IMR-90 (cell line): Measurements from ENCODE around the gene RAPGEF2. TPM values are rescaled to one million over a fixed set of nuclear protein-coding genes. Genes with fewer than 3 reads are reported as not detected.

Experiments
- ATAC-seq: fragments of 200-7000 bp; cut with Tn5 transposase; 2 replicates; pipeline ENCODE4 v1.9.1; 2020; ENCODE audit warnings: low read depth, mild to moderate bottlenecking, moderate library complexity
- BruUV-seq: library from RNA; stranded (reverse); fragments of 400-500 nt; replicated peaks from 2 replicates; lab custom pipeline; 2021; lab: Mats Ljungman, UMichigan
- CTCF ChIA-PET: fragments of 300-600 bp; formaldehyde crosslinking; extraction: SDS; loops from one replicate; lab custom pipeline; 2021; ENCODE audit warnings: antibody characterized with exemption; lab: Yijun Ruan, JAX
- POLR2A ChIA-PET: fragments of 300-600 bp; sonication (Branson Sonifier 250); formaldehyde crosslinking; loops from one replicate; lab custom pipeline; 2022; ENCODE audit warnings: antibody characterized with exemption; ENCODE audit not compliant: unreplicated experiment; lab: Charles Lee
- DNase-seq: peaks from one replicate; pipeline ENCODE4 v3.0.0; 2013
- H2AFZ ChIP-seq: replicated peaks from 2 replicates; pipeline ENCODE3; 2013; ENCODE audit warnings: low read length, mild to moderate bottlenecking; ENCODE audit not compliant: poor library complexity
- H2AK5ac ChIP-seq: 2 replicates; pipeline ENCODE4 v1.6.1; 2013; ENCODE audit warnings: low read depth, low read length, inconsistent platforms
- H2AK9ac ChIP-seq: replicated peaks from 2 replicates; pipeline ENCODE3; 2013; ENCODE audit warnings: mild to moderate bottlenecking, low read depth, low read length, moderate library complexity; ENCODE audit not compliant: poor library complexity
- H2BK120ac ChIP-seq: 2 replicates; pipeline ENCODE4 v1.6.1; 2013; ENCODE audit warnings: low read depth, low read length, inconsistent platforms
- H2BK15ac ChIP-seq: 3 replicates; pipeline ENCODE4 v1.6.1; 2013; ENCODE audit warnings: low read depth, low read length, inconsistent platforms
- H2BK20ac ChIP-seq: 2 replicates; pipeline ENCODE4 v1.6.1; 2013; ENCODE audit warnings: low read depth, mild to moderate bottlenecking, inconsistent platforms, low read length, moderate library complexity
- H2BK5ac ChIP-seq: 2 replicates; pipeline ENCODE4 v1.6.1; 2013; ENCODE audit warnings: mild to moderate bottlenecking, low read depth, low read length, inconsistent platforms; ENCODE audit not compliant: poor library complexity, severe bottlenecking
- H3K14ac ChIP-seq: replicated peaks from 2 replicates; pipeline ENCODE4 v1.6.1; 2013; ENCODE audit warnings: low read depth, low read length, inconsistent platforms
- H3K18ac ChIP-seq: 2 replicates; pipeline ENCODE4 v1.6.1; 2013; ENCODE audit warnings: low read depth, low read length, control low read depth
- H3K23ac ChIP-seq: 2 replicates; pipeline ENCODE4 v1.6.1; 2013; ENCODE audit warnings: low read depth, low read length, inconsistent platforms
- H3K27ac ChIP-seq: 2 replicates; pipeline ENCODE4 v1.5.1; 2013; ENCODE audit warnings: mild to moderate bottlenecking, control low read depth, low read length; ENCODE audit not compliant: insufficient read depth
- H3K27me3 ChIP-seq: 2 replicates; pipeline ENCODE4 v1.6.1; 2013; ENCODE audit warnings: low read length; ENCODE audit not compliant: control insufficient read depth, insufficient read depth
- H3K36me3 ChIP-seq: 2 replicates; pipeline ENCODE4 v1.6.1; 2013; ENCODE audit warnings: low read length, mixed read lengths; ENCODE audit not compliant: control insufficient read depth, insufficient read depth
- H3K4ac ChIP-seq: 2 replicates; pipeline ENCODE4 v1.6.1; 2013; ENCODE audit warnings: low read depth, low read length, inconsistent platforms
- H3K4me1 ChIP-seq: 2 replicates; pipeline ENCODE4 v1.6.1; 2013; ENCODE audit warnings: low read length, mixed read lengths; ENCODE audit not compliant: control insufficient read depth, insufficient read depth
- H3K4me2 ChIP-seq: 2 replicates; pipeline ENCODE4 v1.6.1; 2013; ENCODE audit warnings: low read depth, mild to moderate bottlenecking, control low read depth, low read length, moderate library complexity
- H3K4me3 ChIP-seq: 2 replicates; pipeline ENCODE4 v1.5.1; 2013; ENCODE audit warnings: low read depth, mild to moderate bottlenecking, control low read depth, low read length, moderate library complexity; ENCODE audit not compliant: insufficient read depth
- H3K56ac ChIP-seq: 2 replicates; pipeline ENCODE4 v1.6.1; 2013; ENCODE audit warnings: low read length, inconsistent platforms; ENCODE audit not compliant: insufficient read depth; ENCODE audit errors: extremely low read depth
- H3K79me1 ChIP-seq, 2 experiments: 2 replicates each; pipeline ENCODE4 v1.6.1; 2013; ENCODE audit warnings: low read length in 2 of 2, inconsistent platforms in 1 of 2, low read depth in 1 of 2
- H3K9ac ChIP-seq: 2 replicates; pipeline ENCODE4 v1.6.1; 2013; ENCODE audit warnings: low read depth, low read length, control low read depth
- H3K9me1 ChIP-seq: 2 replicates; pipeline ENCODE4 v1.6.1; 2013; ENCODE audit warnings: low read length, inconsistent platforms; ENCODE audit not compliant: insufficient read depth
- H3K9me3 ChIP-seq: 2 replicates; pipeline ENCODE4 v1.6.1; 2013; ENCODE audit warnings: low read length; ENCODE audit not compliant: control insufficient read depth, insufficient read depth
- H4K20me1 ChIP-seq: 2 replicates; pipeline ENCODE4 v1.6.1; 2013; ENCODE audit warnings: low read length, inconsistent platforms; ENCODE audit not compliant: insufficient read depth
- H4K5ac ChIP-seq: 2 replicates; pipeline ENCODE4 v1.6.1; 2013; ENCODE audit warnings: mild to moderate bottlenecking, low read depth, low read length, control low read depth
- H4K8ac ChIP-seq, 2 experiments: 2 replicates each; pipeline ENCODE4 v1.6.1; 2013; ENCODE audit warnings: low read depth in 2 of 2, low read length in 2 of 2, control low read depth in 1 of 2, inconsistent platforms in 1 of 2
- H4K91ac ChIP-seq: 2 replicates; pipeline ENCODE4 v1.6.1; 2013; ENCODE audit warnings: low read depth, low read length, inconsistent platforms; ENCODE audit not compliant: insufficient read depth
- USF2 ChIP-seq: fragments of 150-350 bp; IDR thresholded peaks from 2 replicates; pipeline ENCODE4 v1.6.1; 2017; ENCODE audit warnings: mild to moderate bottlenecking, antibody characterized with exemption, low read length, low read depth
- WGBS, 2 experiments: methylation state at CpG; one replicate each; pipeline versions ENCODE4 v1.1.5 to v1.1.7; 2013; ENCODE audit warnings: missing lambda C conversion rate in 2 of 2; ENCODE audit not compliant: insufficient read length in 1 of 2; ENCODE audit errors: extremely low coverage in 2 of 2; 5-methylcytosine and 5-hydroxymethylcytosine counted together
- dilution Hi-C: fragments of 300-500 bp; cut with HindIII; formaldehyde crosslinking; loops from one replicate; pipeline ENCODE4 v1.14.3; 2018; ENCODE audit warnings: low sequenced_read_pairs; ENCODE audit not compliant: unreplicated experiment
- in situ Hi-C: fragments of 300-500 bp; cut with MboI; formaldehyde crosslinking; loops from 3 replicates; pipeline ENCODE4 v1.14.3; 2019; ENCODE audit warnings: low sequenced_read_pairs, inconsistent platforms, mixed read lengths
- intact Hi-C: fragments of 100-400 bp; cut with micrococcal nuclease; formaldehyde crosslinking; loops from 2 replicates; pipeline ENCODE4 v1.10.0; 2022
- polyA plus RNA-seq, 3 experiments: library from polyadenylated mRNA; depleted of rRNA; stranded (reverse); fragments of >200 nt; gene quantifications; 2 replicates each; pipeline ENCODE4 v1.2.3, GENCODE V29; 2012; ENCODE audit warnings: low replicate concordance in 1 of 3
- total RNA-seq: library from RNA; depleted of rRNA; stranded (reverse); fragments of >200 nt; gene quantifications from 2 replicates; pipeline ENCODE4 v1.2.3, GENCODE V29; 2012

RAPGEF2 gene
- total and polyA plus RNA-seq, 2 of the 4 experiments (the other 2 are of a cell fraction) = 27.6 to 109 TPM

- Histone ChIP-seq H2BK120ac (no peak overlapping the region), H3K27me3 (no peaks in the 10 kb centered on the region), H3K9ac (no peak overlapping the region), H2BK15ac (no peak overlapping the region), H3K4ac (no peak overlapping the region), H3K36me3 (no peaks in the 10 kb centered on the region), H3K56ac (no peak overlapping the region), H3K23ac (no peak overlapping the region), H4K91ac (no peak overlapping the region), H2AFZ (no peak overlapping the region), H4K5ac (no peak overlapping the region), H2BK5ac (no peak overlapping the region), H4K20me1 (no peaks in the 10 kb centered on the region), H2AK5ac (no peak overlapping the region), H3K4me1 (no peaks in the 10 kb centered on the region), H4K8ac (no peak overlapping the region), H3K14ac (no peak overlapping the region), H3K9me3 (no peaks in the 10 kb centered on the region), H3K4me3 (no peak overlapping the region), H3K27ac (no peak overlapping the region), H3K18ac (no peak overlapping the region), H3K4me2 (no peak overlapping the region), H2BK20ac (no peak overlapping the region), H3K79me1 (no peaks in the 10 kb centered on the region), H2AK9ac (no peak overlapping the region), H3K9me1 (no peaks in the 10 kb centered on the region)
- no peak for ATAC-seq
- intact Hi-C loops (no loop called here), dilution Hi-C loops (no loop called here), in situ Hi-C loops (no loop called here)
- DNase-seq = no peak
- CTCF ChIA-PET = no interaction called here
- POLR2A ChIA-PET = no interaction called here
- BruUV-seq = no TSS peak
- WGBS, 2 experiments = 100% methylated on average over 1 of the region's 2 CpGs; no CpG with 5 or more reads in 1 of the 2 experiments
- no peak for TF ChIP-seq USF2
These were observed 277.0 kb downstream of the RAPGEF2 start for GRCh38 chr4:159379836-159380235.
